ENCODE data around the gene EED.

DNA sequence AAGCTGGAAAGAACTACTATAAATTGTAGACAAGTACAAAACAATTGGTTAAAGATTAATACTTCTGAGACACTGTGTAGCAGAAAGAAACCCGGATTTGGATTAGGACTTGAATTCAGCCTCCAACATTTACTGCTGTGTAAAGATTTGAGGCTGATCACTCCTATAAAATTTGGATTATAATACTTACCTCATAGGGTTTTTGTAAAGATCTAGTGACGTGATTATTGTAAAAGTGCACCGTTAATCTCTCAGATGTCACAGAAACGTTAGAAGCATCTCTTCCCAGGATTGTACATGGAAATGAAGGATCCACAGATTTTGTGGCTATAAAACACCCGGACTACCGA is 57.2 kb downstream of the EED start:
- no peak for TF ChIP-seq CBX8 (IDR thresholded peaks at IDR 0.05; ENCODE audit: borderline replicate concordance, extremely low read depth, low read depth, low read length, poor library complexity, severe bottlenecking)
- TF ChIP-seq POLR2A (conservative IDR thresholded peaks at IDR 0.05), result no peak
- TF ChIP-seq, protein P1, sequence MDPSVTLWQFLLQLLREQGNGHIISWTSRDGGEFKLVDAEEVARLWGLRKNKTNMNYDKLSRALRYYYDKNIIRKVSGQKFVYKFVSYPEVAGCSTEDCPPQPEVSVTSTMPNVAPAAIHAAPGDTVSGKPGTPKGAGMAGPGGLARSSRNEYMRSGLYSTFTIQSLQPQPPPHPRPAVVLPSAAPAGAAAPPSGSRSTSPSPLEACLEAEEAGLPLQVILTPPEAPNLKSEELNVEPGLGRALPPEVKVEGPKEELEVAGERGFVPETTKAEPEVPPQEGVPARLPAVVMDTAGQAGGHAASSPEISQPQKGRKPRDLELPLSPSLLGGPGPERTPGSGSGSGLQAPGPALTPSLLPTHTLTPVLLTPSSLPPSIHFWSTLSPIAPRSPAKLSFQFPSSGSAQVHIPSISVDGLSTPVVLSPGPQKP (CRISPR knock-in tag; IDR thresholded peaks at IDR 0.05), result no peak
